ENCODE results near the gene DAPK3.
"Not testable (repeated sequence)": the region's sequence is repeated elsewhere in the genome, so short reads cannot be mapped to it uniquely, and the experiment has no call there.

DNA sequence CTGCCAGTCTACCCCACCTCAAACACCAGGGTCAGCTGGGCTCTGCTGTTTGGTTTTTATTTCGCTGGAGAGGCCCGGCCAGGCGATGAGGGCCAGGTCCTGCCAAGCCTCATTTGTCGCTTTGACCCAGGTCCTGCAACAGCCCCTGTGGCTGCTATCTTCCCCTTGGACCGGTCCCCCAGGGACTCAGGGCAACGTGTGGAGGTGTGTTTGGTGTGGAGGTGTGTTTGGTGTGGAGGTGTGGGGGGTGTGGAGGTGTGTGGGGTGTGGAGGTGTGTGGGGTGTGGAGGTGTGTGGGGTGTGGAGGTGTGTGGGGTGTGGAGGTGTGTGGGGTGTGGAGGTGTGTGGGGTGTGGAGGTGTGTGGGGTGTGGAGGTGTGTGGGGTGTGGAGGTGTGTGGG, 40.5 kb upstream of the DAPK3 start:
- TF ChIP-seq, protein P1, sequence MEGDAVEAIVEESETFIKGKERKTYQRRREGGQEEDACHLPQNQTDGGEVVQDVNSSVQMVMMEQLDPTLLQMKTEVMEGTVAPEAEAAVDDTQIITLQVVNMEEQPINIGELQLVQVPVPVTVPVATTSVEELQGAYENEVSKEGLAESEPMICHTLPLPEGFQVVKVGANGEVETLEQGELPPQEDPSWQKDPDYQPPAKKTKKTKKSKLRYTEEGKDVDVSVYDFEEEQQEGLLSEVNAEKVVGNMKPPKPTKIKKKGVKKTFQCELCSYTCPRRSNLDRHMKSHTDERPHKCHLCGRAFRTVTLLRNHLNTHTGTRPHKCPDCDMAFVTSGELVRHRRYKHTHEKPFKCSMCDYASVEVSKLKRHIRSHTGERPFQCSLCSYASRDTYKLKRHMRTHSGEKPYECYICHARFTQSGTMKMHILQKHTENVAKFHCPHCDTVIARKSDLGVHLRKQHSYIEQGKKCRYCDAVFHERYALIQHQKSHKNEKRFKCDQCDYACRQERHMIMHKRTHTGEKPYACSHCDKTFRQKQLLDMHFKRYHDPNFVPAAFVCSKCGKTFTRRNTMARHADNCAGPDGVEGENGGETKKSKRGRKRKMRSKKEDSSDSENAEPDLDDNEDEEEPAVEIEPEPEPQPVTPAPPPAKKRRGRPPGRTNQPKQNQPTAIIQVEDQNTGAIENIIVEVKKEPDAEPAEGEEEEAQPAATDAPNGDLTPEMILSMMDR (IDR thresholded peaks at IDR 0.05) = not testable (repeated sequence)
- TF ChIP-seq POLR2A, POLR2AphosphoS5, EP300 (IDR thresholded peaks at IDR 0.05): not testable (repeated sequence)
